ENCODE results near the gene ATP2C2.

DNA sequence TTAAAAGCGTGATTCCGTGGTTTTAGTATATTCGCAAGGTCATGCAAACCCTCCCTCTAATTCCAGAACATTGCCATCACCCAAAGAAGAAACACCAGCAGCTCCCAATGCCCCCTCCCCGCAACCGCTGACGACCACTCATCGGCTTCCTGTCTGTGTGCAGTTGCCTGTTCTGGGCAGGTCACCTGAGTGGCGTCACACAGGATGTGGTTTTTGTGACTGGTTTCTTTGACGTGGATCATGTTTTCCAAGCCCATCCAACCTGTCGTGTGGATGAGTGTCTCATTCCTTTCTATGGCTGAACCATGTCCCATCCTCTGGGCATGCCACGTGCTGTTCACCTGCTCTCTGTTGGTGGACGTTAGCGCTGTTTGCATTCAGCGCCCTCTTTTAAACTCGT is 8.2 kb upstream of the ATP2C2 start:
- no peak for TF ChIP-seq POLR2A (IDR thresholded peaks at IDR 0.05; ENCODE audit: borderline replicate concordance, extremely low read depth, insufficient read depth, insufficient read length)
- TF ChIP-seq POLR2AphosphoS5 (IDR thresholded peaks at IDR 0.05; ENCODE audit: low read depth, low read length): no peak
- TF ChIP-seq, protein P1, sequence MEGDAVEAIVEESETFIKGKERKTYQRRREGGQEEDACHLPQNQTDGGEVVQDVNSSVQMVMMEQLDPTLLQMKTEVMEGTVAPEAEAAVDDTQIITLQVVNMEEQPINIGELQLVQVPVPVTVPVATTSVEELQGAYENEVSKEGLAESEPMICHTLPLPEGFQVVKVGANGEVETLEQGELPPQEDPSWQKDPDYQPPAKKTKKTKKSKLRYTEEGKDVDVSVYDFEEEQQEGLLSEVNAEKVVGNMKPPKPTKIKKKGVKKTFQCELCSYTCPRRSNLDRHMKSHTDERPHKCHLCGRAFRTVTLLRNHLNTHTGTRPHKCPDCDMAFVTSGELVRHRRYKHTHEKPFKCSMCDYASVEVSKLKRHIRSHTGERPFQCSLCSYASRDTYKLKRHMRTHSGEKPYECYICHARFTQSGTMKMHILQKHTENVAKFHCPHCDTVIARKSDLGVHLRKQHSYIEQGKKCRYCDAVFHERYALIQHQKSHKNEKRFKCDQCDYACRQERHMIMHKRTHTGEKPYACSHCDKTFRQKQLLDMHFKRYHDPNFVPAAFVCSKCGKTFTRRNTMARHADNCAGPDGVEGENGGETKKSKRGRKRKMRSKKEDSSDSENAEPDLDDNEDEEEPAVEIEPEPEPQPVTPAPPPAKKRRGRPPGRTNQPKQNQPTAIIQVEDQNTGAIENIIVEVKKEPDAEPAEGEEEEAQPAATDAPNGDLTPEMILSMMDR (IDR thresholded peaks at IDR 0.05 in 2 of 3, conservative IDR thresholded peaks at IDR 0.05 in 1 of 3; ENCODE audit: borderline replicate concordance in 1 of 3, insufficient read depth in 1 of 3, low read depth in 2 of 3, low read length in 2 of 3): no peak
- TF ChIP-seq EGR1 (IDR thresholded peaks at IDR 0.05; ENCODE audit: low read depth): no peak
- TF ChIP-seq SIN3A (IDR thresholded peaks at IDR 0.05; ENCODE audit: low read depth): no peak
- TF ChIP-seq, protein P2, sequence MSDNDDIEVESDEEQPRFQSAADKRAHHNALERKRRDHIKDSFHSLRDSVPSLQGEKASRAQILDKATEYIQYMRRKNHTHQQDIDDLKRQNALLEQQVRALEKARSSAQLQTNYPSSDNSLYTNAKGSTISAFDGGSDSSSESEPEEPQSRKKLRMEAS (IDR thresholded peaks at IDR 0.05): no peak; the same call in 1 of the 2 replicates
- no peak for TF ChIP-seq EZH2 (IDR thresholded peaks at IDR 0.05)
- peak; percentile 30; the same call in 1 of the 2 replicates for TF ChIP-seq SP1 (IDR thresholded peaks at IDR 0.05; ENCODE audit: low read depth)
- TF ChIP-seq TCF7L2 (IDR thresholded peaks at IDR 0.05; ENCODE audit: borderline replicate concordance, extremely low read depth, insufficient read depth, insufficient read length): no peak
- TF ChIP-seq, protein P3, sequence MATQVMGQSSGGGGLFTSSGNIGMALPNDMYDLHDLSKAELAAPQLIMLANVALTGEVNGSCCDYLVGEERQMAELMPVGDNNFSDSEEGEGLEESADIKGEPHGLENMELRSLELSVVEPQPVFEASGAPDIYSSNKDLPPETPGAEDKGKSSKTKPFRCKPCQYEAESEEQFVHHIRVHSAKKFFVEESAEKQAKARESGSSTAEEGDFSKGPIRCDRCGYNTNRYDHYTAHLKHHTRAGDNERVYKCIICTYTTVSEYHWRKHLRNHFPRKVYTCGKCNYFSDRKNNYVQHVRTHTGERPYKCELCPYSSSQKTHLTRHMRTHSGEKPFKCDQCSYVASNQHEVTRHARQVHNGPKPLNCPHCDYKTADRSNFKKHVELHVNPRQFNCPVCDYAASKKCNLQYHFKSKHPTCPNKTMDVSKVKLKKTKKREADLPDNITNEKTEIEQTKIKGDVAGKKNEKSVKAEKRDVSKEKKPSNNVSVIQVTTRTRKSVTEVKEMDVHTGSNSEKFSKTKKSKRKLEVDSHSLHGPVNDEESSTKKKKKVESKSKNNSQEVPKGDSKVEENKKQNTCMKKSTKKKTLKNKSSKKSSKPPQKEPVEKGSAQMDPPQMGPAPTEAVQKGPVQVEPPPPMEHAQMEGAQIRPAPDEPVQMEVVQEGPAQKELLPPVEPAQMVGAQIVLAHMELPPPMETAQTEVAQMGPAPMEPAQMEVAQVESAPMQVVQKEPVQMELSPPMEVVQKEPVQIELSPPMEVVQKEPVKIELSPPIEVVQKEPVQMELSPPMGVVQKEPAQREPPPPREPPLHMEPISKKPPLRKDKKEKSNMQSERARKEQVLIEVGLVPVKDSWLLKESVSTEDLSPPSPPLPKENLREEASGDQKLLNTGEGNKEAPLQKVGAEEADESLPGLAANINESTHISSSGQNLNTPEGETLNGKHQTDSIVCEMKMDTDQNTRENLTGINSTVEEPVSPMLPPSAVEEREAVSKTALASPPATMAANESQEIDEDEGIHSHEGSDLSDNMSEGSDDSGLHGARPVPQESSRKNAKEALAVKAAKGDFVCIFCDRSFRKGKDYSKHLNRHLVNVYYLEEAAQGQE (IDR thresholded peaks at IDR 0.05; ENCODE audit: low read depth): no peak
- TF ChIP-seq JUND (IDR thresholded peaks at IDR 0.05): no peak; the same call in 1 of the 2 replicates
- no peak for TF ChIP-seq EZH2phosphoT487 (IDR thresholded peaks at IDR 0.05; ENCODE audit: borderline replicate concordance)
- no peak for TF ChIP-seq SRF (IDR thresholded peaks at IDR 0.05; ENCODE audit: low read depth)

Data from HCT116 (cell line).